KOPT-K1 (cell line): ENCODE data around the gene KLHL36.
A peak's percentile ranks its signal among the peaks of the same experiment; 100 is the strongest.
"Not testable (repeated sequence)": the region's sequence is repeated elsewhere in the genome, so short reads cannot be mapped to it uniquely, and the experiment has no call there.

ENCODE experiments used
- H3K27ac ChIP-seq: fragments of 200-600 bp; sonication (generic); 2 replicates; pipeline ENCODE4 v1.5.1; 2016; ENCODE audit warnings: antibody characterized with exemption, mild to moderate bottlenecking, low read depth, low read length; ENCODE audit not compliant: poor library complexity, severe bottlenecking
- H3K36me3 ChIP-seq: fragments of 200-600 bp; sonication (generic); 2 replicates; pipeline ENCODE4 v1.5.1; 2017; ENCODE audit warnings: antibody characterized with exemption, mild to moderate bottlenecking, low read length, moderate library complexity; ENCODE audit not compliant: insufficient read depth
- H3K9me3 ChIP-seq: fragments of 200-600 bp; sonication (generic); 2 replicates; pipeline ENCODE4 v1.5.1; 2017; ENCODE audit warnings: antibody characterized with exemption, low read length, mild to moderate bottlenecking; ENCODE audit not compliant: insufficient read depth, poor library complexity, severe bottlenecking

Gene KLHL36

DNA sequence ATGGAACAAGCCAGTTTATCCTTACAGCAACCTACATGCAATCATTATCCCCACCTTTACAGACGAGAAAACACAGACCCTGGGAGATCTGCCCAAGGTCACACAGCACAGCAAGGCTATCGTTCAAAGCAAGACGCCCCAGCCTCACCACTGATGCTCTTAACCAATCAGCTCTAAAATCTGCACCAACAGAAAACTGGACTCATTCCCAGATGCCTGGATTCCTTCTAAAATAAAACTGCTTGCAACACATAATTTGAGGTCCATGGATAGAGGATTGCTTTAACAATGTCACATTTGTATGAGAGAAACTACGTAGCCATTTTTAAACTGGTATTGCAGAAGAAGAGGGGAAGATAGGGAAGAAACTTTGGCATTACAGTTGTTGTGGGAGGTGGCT lies 37.3 kb upstream of the KLHL36 start:
- no peak overlapping the region for H3K27ac ChIP-seq
- H3K9me3 ChIP-seq, result no peaks in the 10 kb centered on the region
- H3K36me3 ChIP-seq, result peaks cover 18% of the 10 kb centered on the region; the same call in 1 of the 2 replicates

DNA sequence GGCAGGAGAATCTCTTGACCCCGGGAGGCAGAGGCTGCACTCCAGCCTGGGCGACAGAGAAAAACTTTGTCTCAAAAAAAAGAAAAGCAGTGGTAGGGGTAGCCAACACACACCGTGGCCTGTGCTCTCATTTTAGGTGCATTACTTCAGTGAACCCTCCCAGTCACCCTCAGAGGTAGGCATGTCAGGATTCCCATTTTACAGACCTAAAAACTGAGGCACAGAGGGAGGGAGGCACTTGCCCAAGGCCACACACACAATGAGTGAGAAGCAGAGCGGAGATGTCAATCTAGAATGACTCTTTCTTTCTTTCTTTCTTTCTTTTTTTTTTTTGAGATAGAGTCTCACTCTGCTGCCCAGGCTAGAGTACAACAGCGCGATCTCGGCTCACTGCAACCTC lies 35.6 kb upstream of the KLHL36 start:
- H3K27ac ChIP-seq, result no peak overlapping the region
- H3K9me3 ChIP-seq, result no peaks in the 10 kb centered on the region
- peaks cover 18% of the 10 kb centered on the region; the same call in 1 of the 2 replicates for H3K36me3 ChIP-seq

DNA sequence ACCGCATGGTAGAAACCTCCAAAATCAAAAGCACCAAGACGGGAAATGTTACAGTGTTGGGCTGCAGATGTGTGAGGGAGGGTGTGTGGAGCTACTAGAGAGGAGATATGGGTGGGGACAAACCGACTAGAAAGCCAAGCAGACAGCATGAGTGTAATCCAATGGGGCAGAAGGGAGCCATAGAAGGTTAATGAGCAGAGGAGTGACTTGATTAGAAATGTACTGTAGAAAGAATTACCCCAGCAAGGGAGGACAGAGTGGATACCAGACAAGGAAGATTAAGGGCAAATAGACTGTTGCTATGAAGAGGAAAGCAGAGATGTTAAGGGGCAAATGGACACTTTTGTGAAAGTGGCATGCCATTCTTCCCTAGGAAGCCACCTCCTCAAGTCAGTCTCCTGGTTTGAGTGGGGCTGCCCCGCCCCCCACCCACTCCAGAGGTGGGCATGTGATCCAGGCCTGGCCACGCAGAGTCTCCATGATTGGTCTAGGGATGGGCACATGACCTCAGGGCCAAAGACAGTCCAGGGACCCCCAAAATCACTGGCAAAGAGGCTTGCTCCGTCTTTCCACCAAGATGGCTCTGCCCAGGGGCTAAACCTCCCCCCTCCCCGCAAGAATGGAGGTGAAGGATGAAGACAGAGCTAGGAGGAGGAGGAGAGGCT lies 34.8 kb upstream of the KLHL36 start:
- H3K27ac ChIP-seq, result no peak overlapping the region
- H3K36me3 ChIP-seq, result peaks cover 18% of the 10 kb centered on the region; the same call in 1 of the 2 replicates
- no peaks in the 10 kb centered on the region for H3K9me3 ChIP-seq

DNA sequence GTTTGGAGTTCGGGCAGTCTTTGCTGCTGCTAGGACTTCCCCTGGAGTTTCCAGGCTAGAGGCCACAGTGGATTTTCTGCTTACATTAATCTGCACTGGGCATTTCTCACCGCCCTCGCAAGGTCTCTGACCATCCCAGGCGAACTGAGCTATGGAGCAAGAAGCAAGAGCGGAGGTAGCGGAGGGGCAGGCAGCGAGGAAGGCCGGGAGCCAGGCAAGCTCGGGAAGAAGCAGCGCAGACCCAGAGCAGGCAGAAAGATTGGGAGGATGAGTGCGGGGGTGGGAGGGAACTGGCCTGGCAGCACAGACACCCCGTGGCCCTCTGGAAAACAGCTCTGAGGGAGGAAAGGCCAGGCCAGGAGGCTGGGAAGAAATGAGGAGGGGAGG lies 34.2 kb upstream of the KLHL36 start:
- Histone ChIP-seq H3K27ac (no peak overlapping the region), H3K9me3 (no peaks in the 10 kb centered on the region), H3K36me3 (peaks cover 18% of the 10 kb centered on the region; the same call in 1 of the 2 replicates)

DNA sequence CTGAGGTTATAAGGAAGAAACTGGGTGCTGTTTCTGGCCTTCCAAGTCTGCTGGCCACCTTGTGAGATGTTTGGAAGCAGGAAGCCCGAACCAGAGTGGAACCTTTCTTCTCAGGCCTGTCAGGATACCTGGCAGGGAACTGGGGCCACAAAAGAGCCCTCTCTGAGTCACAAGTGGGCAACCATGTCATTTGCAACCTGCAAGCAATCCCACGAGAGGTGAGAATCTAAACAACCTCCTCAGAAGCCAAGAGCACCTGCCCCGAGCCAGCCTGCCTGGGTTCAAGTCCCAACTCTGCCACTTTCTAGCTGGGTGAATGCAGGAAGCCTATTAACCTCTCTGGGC lies 33.7 kb upstream of the KLHL36 start:
- H3K27ac ChIP-seq, result no peak overlapping the region
- H3K9me3 ChIP-seq, result no peaks in the 10 kb centered on the region
- peaks cover 18% of the 10 kb centered on the region; the same call in 1 of the 2 replicates for H3K36me3 ChIP-seq

DNA sequence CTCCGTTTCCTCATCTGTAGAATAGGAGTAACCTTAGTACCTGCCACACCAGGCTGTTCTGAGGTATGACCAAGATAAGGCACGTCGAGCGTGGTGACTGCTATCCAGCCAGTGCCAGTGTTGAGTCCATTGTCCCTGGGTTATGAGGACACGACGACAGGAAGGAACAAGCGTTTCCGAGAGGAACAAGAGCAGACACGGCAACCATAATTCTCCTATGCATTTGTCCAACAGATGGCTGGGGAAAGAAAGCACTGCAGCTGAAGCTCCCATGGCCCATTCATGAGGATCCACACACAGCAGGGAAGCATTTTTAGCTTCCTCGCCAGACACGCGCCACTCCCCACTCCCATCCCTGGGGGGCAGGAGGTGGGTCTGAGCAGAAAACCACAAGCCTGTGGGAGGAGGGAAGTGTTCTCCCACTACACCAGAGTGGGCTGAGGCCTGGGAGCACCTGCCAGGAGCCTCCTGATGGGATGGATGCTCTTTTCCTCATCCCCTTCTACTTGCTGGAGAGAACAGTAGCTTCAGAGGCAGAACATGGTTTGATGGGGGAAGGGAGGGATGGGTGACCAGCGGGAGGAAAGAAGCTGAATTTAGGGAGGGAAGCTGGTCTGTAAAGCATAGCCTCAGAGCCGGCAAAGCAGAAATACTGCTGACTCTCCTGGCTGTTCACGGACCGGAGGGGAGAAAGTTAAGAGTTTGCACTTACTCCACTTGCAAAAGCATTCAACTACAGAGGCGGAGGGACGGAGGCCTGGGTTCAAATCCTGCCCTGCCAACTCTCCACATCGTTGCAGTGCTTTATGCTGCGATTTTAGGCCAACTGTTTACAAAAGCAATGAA lies 33.1 kb upstream of the KLHL36 start:
- Histone ChIP-seq H3K9me3 (no peaks in the 10 kb centered on the region), H3K27ac (no peak overlapping the region), H3K36me3 (peaks cover 18% of the 10 kb centered on the region; the same call in 1 of the 2 replicates)

DNA sequence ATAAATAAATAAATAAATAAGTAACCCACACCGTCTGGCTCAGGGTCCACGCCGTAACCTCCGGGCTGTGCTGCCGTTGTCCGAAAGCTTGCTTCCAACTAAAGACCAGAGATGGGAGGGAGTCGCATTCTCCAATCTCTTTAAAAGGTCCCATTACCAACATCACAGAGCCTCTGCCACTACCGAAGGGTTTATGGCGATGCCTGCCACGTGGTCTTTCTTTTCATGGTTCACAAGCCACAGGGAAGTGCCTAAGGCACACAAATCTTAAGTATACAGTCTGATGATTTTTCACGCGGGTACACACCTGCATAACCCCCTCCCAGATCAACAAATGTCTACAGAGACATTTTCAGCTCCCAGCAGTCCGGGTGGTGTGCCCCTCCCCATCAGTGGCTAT lies 31.8 kb upstream of the KLHL36 start:
- H3K9me3 ChIP-seq, result no peaks in the 10 kb centered on the region
- peaks cover 18% of the 10 kb centered on the region; the same call in 1 of the 2 replicates for H3K36me3 ChIP-seq
- H3K27ac ChIP-seq, result peak overlapping the region; percentile 59

DNA sequence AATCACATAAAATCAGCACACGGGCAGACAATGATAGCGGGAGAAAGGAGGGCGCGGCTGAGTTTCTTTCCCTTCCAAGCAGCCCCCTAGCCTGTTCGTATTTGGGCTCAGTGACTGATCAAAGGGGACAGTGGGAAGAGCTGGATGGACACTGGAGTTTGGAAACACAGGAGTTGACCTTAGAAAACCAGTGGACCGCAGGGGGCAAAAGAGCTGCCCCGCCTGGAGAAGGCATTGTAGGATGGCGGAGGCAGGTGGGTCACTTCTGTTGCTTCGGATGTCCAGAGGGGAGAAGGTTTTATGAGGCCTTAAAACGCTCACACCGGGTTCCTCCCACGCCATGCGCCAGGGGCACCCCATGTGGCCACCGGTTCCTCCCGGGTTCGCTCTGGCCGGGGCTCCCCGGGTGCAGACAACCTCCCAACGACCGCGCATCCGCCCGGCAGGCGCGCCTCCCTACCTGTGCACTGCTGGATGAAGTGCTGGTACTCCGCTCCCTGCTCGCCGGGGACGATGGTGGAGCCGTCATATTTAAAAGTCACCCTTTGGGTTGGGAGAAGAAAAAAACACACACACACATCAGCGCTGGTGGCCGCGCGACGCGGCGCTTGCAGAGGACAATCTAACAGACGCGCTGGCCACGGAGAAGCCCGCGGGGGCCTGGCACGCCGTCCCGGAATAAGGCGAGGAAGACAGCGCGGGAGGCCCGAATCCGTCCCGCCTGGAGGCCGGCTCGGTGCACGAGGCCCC lies 31.1 kb upstream of the KLHL36 start:
- H3K36me3 ChIP-seq, result peaks cover 18% of the 10 kb centered on the region; the same call in 1 of the 2 replicates
- H3K27ac ChIP-seq, result peak overlapping the region; percentile 59
- no peaks in the 10 kb centered on the region for H3K9me3 ChIP-seq

DNA sequence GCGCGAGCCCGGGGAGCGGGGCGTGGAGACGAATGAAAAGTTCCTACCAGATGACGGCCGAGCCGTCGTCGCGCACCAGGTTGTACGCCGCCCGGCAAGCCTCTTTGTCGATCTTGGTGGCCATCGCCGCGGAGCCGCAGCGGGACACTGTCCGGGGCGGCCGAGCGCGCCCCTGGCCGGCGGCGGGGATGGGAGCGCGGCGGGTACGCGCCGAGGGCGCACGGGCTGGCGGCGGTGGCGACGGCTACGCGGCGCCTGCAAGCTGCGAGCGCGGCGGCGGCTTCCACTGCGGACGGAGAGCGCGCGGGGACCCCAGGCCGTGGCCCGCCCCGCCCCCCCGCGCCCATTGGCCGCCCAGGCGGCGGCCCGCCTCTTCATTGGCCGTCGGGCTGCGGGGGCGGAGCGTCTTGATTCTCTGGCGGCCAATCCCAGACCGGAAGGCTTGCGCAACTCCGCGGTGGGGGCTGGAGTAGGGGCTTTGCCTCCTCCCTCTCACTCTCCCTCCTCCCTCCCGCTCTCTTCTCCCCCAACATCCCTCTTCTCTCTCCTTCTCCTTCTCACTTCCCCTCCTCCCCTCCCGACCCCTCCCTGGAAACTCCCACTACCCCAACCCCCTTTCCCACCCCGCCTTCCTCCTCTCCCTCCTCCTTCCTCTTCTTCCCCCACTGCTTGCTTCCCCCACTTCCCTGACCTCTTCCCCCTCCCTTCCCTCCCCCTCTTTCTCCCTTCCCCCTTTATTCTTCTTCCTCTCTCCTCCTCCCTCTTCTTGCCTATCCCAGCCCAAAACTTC lies 30.3 kb upstream of the KLHL36 start, which contains the start of gene COTL1:
Gene COTL1 (minus strand): TSS at position 288 of the 790 bp plus-strand sequence. CDS start 164 bp downstream, at position 124.
- peak within 1 kb of the TSS; percentile 59 for H3K27ac ChIP-seq
- H3K9me3 ChIP-seq, result no peaks in the 10 kb centered on the region
- peaks cover 17% of the 10 kb centered on the region; the same call in 1 of the 2 replicates for H3K36me3 ChIP-seq

DNA sequence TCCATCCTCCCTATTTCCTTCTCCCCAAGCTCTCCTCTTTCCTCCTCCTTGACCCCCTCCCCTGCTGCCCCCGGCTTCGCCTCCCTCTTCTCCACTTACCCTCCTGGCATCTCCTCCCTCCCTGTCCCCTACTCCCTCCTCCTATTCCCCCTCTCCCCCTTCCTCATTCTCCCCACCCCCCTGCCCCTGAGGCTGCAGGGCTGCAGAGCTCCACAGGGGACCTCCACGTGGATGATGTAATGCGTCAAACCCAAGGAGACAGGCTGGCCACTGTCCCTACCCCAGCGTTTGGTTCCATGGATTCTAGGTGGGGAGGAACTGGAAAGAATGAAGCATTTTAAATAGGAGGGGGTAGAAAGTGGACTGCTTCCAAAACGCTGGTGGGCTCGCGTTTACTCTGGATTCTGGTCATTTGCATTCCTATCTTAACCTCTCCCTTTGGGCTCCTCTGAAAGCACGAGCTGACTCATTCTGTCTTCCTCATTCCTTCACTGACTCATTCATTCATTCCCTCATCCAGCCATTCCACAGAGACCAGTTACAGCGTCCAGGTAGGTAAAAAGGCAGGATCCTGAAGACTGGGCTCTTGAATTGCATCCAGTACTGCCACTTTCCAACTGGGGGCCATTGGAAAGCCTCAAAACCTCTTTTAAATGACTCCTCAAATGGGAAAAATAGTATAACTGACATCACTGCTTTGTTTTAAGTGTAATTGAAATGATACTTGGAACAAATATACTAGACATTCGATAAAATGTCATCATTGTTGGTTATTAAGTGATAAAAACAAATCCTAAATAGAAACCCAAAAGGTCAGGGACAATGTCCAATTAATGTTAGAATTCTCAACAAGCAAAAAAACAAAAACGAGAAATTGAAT lies 29.5 kb upstream of the KLHL36 start:
- Histone ChIP-seq H3K9me3 (no peaks in the 10 kb centered on the region), H3K36me3 (peaks cover 10% of the 10 kb centered on the region; the same call in 1 of the 2 replicates), H3K27ac (no peak overlapping the region)

DNA sequence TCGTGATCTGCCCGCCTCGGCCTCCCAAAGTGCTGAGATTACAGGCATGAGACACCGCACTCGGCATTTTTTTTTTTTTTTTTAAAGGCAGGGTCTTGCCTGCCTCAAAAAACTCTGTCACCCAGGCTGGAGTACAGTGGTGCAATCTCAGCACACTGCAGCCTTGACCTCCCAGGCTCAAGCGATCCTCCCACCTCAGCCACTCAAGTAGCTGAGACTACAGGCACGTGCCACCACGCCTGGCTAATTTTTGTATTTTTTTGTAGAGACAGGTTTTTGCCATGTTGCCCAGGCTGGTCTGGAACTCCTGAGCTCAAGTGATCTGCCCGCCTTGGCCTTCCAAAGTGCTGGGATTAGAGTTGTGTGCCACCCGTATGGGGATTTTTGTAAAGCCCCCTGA lies 27.4 kb upstream of the KLHL36 start:
- H3K27ac ChIP-seq, H3K9me3 ChIP-seq, H3K36me3 ChIP-seq: not testable (repeated sequence)

DNA sequence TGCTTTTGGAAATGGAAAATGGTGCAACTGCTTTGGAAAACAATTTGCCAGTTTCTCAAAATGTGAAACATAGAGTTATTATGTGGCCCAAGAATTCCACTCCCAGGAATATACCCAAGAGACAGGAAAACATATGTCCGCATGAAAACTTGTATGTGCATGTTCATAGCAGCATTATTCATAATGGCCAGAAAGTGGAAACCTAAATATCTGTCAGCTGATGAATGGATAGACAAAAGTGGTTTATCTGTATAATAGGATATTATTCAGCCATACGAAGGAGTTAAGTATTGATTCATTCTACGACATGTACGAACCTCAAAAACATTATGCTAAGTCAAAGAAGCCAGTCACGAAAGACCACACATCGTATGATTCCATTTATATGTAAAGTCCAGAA lies 22.8 kb upstream of the KLHL36 start:
- Histone ChIP-seq H3K9me3 (no peaks in the 10 kb centered on the region), H3K27ac (no peak overlapping the region), H3K36me3 (no peaks in the 10 kb centered on the region)

DNA sequence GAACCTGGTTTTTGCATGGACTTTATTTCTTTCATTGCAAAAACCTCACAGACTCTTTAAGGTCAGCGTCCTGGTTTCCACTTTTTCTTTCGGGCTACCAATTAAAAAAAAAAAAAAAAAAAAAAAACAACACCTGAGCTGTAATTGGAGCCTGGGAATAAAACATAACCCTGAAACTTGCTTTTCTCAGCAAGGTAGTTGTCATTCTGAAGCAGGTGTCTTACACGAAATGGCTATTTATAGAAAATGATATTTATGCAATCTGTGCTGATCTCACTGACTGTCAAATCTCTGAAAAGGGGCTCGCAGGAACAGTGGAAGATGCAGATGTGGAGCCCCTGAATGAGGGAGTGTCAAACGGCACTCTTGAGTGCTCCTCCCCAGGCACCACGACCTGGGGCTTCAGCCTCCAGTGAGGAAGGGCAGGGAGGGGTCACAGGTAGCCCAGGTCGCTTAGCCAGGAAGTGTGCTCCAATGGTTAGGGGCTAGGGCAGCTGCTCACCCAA lies 20.0 kb upstream of the KLHL36 start:
- H3K27ac ChIP-seq, result no peak overlapping the region
- H3K36me3 ChIP-seq, result no peaks in the 10 kb centered on the region
- H3K9me3 ChIP-seq, result no peaks in the 10 kb centered on the region
